H1 (cell line): ENCODE data around the gene SHISA8. TPM values are rescaled to one million over a fixed set of nuclear protein-coding genes. Genes with fewer than 3 reads are reported as not detected.

Experiments used
- CTCF ChIA-PET: fragments of 300-600 bp; sonication (Branson Sonifier 250); formaldehyde crosslinking; loops from one replicate; lab custom pipeline; 2021; ENCODE audit not compliant: partially characterized antibody; lab: Charles Lee
- POLR2A ChIA-PET: fragments of 300-600 bp; sonication (Branson Sonifier 250); formaldehyde crosslinking; loops from one replicate; lab custom pipeline; 2021; ENCODE audit warnings: inconsistent platforms; ENCODE audit not compliant: partially characterized antibody; lab: Charles Lee
- DNase-seq, 2 experiments: peaks; one replicate each; pipeline versions ENCODE4 v3.0.0 to v3.0.0-alpha.2; 2010 to 2022; ENCODE audit warnings: low spot score in 2 of 2, low read depth in 1 of 2, mixed read lengths in 1 of 2
- FAIRE-seq: peaks from 2 replicates; lab custom pipeline; 2011; peaks lifted over from hg19 to GRCh38; lab: Jason Lieb, UNC
- H2AFZ ChIP-seq: 2 replicates; pipeline ENCODE4 v1.8.1; 2012; ENCODE audit warnings: low read length, inconsistent platforms
- H2AK5ac ChIP-seq: 2 replicates; pipeline ENCODE4 v1.6.1; 2013; ENCODE audit warnings: low read depth, low read length
- H2BK120ac ChIP-seq: replicated peaks from 2 replicates; pipeline ENCODE3; 2013; ENCODE audit warnings: low read depth, low read length, inconsistent platforms
- H2BK12ac ChIP-seq: 2 replicates; pipeline ENCODE4 v1.6.1; 2013; ENCODE audit warnings: low read depth, low read length
- H2BK15ac ChIP-seq: 2 replicates; pipeline ENCODE4 v1.6.1; 2013; ENCODE audit warnings: low read length
- H2BK20ac ChIP-seq: 2 replicates; pipeline ENCODE4 v1.6.1; 2013; ENCODE audit warnings: low read length
- H2BK5ac ChIP-seq: 2 replicates; pipeline ENCODE4 v1.6.1; 2013; ENCODE audit warnings: low read depth, low read length
- H3K14ac ChIP-seq: 2 replicates; pipeline ENCODE4 v1.6.1; 2013; ENCODE audit warnings: inconsistent platforms; ENCODE audit not compliant: insufficient read length
- H3K18ac ChIP-seq: 2 replicates; pipeline ENCODE4 v1.6.1; 2013; ENCODE audit warnings: low read length; ENCODE audit errors: extremely low read depth
- H3K23ac ChIP-seq: 2 replicates; pipeline ENCODE4 v1.6.1; 2013; ENCODE audit warnings: inconsistent platforms; ENCODE audit not compliant: insufficient read length
- H3K23me2 ChIP-seq: 2 replicates; pipeline ENCODE4 v1.6.1; 2013; ENCODE audit warnings: low read depth, low read length
- H3K27ac ChIP-seq: 2 replicates; pipeline ENCODE4 v1.6.1; 2011; ENCODE audit warnings: low read depth, low read length, inconsistent platforms
- H3K27me3 ChIP-seq, 4 experiments: replicated peaks in 1 of 4; 1 replicate in 1 of 4; 2 replicates in 3 of 4; pipeline versions ENCODE4 v1.6.1 to v1.8.1; 2011 to 2013; ENCODE audit warnings: low read length in 3 of 4, mild to moderate bottlenecking in 3 of 4, inconsistent platforms in 2 of 4, mixed read lengths in 2 of 4, moderate library complexity in 1 of 4; ENCODE audit not compliant: control insufficient read depth in 3 of 4, insufficient read depth in 3 of 4; ENCODE audit errors: extremely low read depth in 1 of 4
- H3K36me3 ChIP-seq, 4 experiments: 2 replicates each; pipeline versions ENCODE4 v1.6.1 to v1.8.1; 2011 to 2013; ENCODE audit warnings: mild to moderate bottlenecking in 4 of 4, low read length in 3 of 4, moderate library complexity in 2 of 4, control low read depth in 1 of 4, inconsistent platforms in 1 of 4; ENCODE audit not compliant: insufficient read depth in 4 of 4, control insufficient read depth in 2 of 4
- H3K4ac ChIP-seq: replicated peaks from 2 replicates; pipeline ENCODE3; 2013; ENCODE audit warnings: low read length, low read depth, mixed read lengths, inconsistent platforms; ENCODE audit not compliant: insufficient read length
- H3K4me1 ChIP-seq, 4 experiments: replicated peaks in 1 of 4; 1 replicate in 1 of 4; 2 replicates in 3 of 4; pipeline versions ENCODE4 v1.6.1 to v1.8.1; 2011 to 2013; ENCODE audit warnings: low read length in 3 of 4, inconsistent platforms in 2 of 4, mixed read lengths in 1 of 4; ENCODE audit not compliant: insufficient read depth in 4 of 4, control insufficient read depth in 3 of 4
- H3K4me2 ChIP-seq, 2 experiments: 2 replicates each; pipeline versions ENCODE4 v1.6.1 to v1.8.1; 2011 to 2013; ENCODE audit warnings: low read depth in 2 of 2, low read length in 2 of 2, control low read depth in 1 of 2, inconsistent platforms in 1 of 2, mild to moderate bottlenecking in 1 of 2; ENCODE audit not compliant: insufficient read depth in 1 of 2
- H3K4me3 ChIP-seq, 4 experiments: fragments of 200-600, 300-600 bp in 1 of 4; sonication (generic), shearing (Covaris generic), sonication (Bioruptor Twin) in 1 of 4; 2 replicates each; pipeline versions ENCODE4 v1.5.1 to v1.8.1; 2011 to 2016; ENCODE audit warnings: low read length in 4 of 4, low read depth in 3 of 4, control low read depth in 2 of 4, inconsistent platforms in 2 of 4, mild to moderate bottlenecking in 2 of 4, mixed read lengths in 1 of 4, moderate library complexity in 1 of 4; ENCODE audit not compliant: insufficient read depth in 2 of 4; ENCODE audit errors: extremely low read depth in 1 of 4
- H3K56ac ChIP-seq: replicated peaks from 2 replicates; pipeline ENCODE3; 2013; ENCODE audit warnings: low read depth, mild to moderate bottlenecking, mixed read lengths, low read length, inconsistent platforms; ENCODE audit not compliant: insufficient read length
- H3K79me1 ChIP-seq: 2 replicates; pipeline ENCODE4 v1.6.1; 2013; ENCODE audit warnings: low read depth, low read length, control low read depth
- H3K79me2 ChIP-seq, 2 experiments: 2 replicates each; pipeline versions ENCODE4 v1.6.1 to v1.8.1; 2012 to 2013; ENCODE audit warnings: low read length in 2 of 2, mild to moderate bottlenecking in 2 of 2, inconsistent platforms in 1 of 2; ENCODE audit not compliant: insufficient read depth in 2 of 2, control insufficient read depth in 1 of 2
- H3K9ac ChIP-seq, 4 experiments: replicated peaks in 1 of 4; 1 replicate in 1 of 4; 2 replicates in 3 of 4; pipeline versions ENCODE4 v1.6.1 to v1.8.1; 2011 to 2013; ENCODE audit warnings: low read depth in 3 of 4, low read length in 3 of 4, control low read depth in 2 of 4, mild to moderate bottlenecking in 2 of 4, moderate library complexity in 2 of 4, inconsistent platforms in 1 of 4; ENCODE audit errors: extremely low read depth in 1 of 4
- H3K9me3 ChIP-seq, 2 experiments: 2 replicates each; pipeline versions ENCODE4 v1.6.1 to v1.8.1; 2012 to 2013; ENCODE audit warnings: mild to moderate bottlenecking in 2 of 2, moderate library complexity in 2 of 2, control low read depth in 1 of 2, inconsistent platforms in 1 of 2, low read depth in 1 of 2, low read length in 1 of 2, mixed read lengths in 1 of 2; ENCODE audit not compliant: insufficient read depth in 2 of 2
- H4K20me1 ChIP-seq, 2 experiments: replicated peaks in 1 of 2; 2 replicates each; pipeline versions ENCODE3 to v1.8.1; 2011 to 2013; ENCODE audit warnings: inconsistent platforms in 2 of 2, low read length in 2 of 2, mild to moderate bottlenecking in 1 of 2; ENCODE audit not compliant: insufficient read depth in 2 of 2, control insufficient read depth in 1 of 2
- H4K5ac ChIP-seq: 2 replicates; pipeline ENCODE4 v1.6.1; 2013; ENCODE audit warnings: low read length, low read depth, mixed read lengths, inconsistent platforms; ENCODE audit not compliant: insufficient read length
- H4K8ac ChIP-seq: 2 replicates; pipeline ENCODE4 v1.8.0; 2013; ENCODE audit warnings: mild to moderate bottlenecking, moderate library complexity, low read length, inconsistent platforms; ENCODE audit not compliant: insufficient read depth; ENCODE audit errors: extremely low read depth
- H4K91ac ChIP-seq: replicated peaks from 2 replicates; pipeline ENCODE3; 2013; ENCODE audit warnings: low read length, mixed read lengths, inconsistent platforms; ENCODE audit not compliant: insufficient read length
- CREB1 ChIP-seq: IDR thresholded peaks from 2 replicates; pipeline ENCODE4 v1.6.1; 2012; ENCODE audit warnings: inconsistent platforms
- GTF2F1 ChIP-seq: IDR thresholded peaks from 2 replicates; pipeline ENCODE4 v1.6.1; 2012; ENCODE audit warnings: low read depth, low read length, improper control_type of control experiment, borderline replicate concordance
- KDM5A ChIP-seq: fragments of 200-600 bp; IDR thresholded peaks from 2 replicates; pipeline ENCODE4 v1.7.1; 2012; ENCODE audit warnings: mild to moderate bottlenecking, low read length, inconsistent platforms, mixed read lengths
- POU5F1 ChIP-seq: IDR thresholded peaks from 2 replicates; pipeline ENCODE4 v1.6.1; 2011; ENCODE audit warnings: low read depth, mild to moderate bottlenecking, low read length, moderate library complexity
- RBBP5 ChIP-seq: IDR thresholded peaks from 2 replicates; pipeline ENCODE4 v1.7.1; 2012; ENCODE audit warnings: low read depth, mild to moderate bottlenecking, inconsistent platforms, low read length, moderate library complexity, borderline replicate concordance
- WGBS, 2 experiments: shearing (Covaris generic) in 1 of 2; methylation state at CpG; one replicate each; pipeline versions ENCODE4 v1.1.6 to v1.1.7; 2013 to 2015; ENCODE audit warnings: low lambda C conversion rate in 2 of 2, mixed read lengths in 2 of 2, inconsistent platforms in 1 of 2, low coverage in 1 of 2, missing lambda C conversion rate in 1 of 2; ENCODE audit not compliant: insufficient replicate concordance in 2 of 2, insufficient coverage in 1 of 2, insufficient read length in 1 of 2; ENCODE audit errors: extremely low coverage in 1 of 2, missing lambda C conversion rate in 1 of 2; 5-methylcytosine and 5-hydroxymethylcytosine counted together
- polyA plus RNA-seq, 7 experiments: library from polyadenylated mRNA; depleted of rRNA in 3 of 7; stranded (reverse) in 5 of 7; unstranded in 2 of 7; fragments of >200 nt in 5 of 7; fragments of 200-250 nt in 2 of 7; gene quantifications; 1 replicate in 5 of 7; 2 replicates in 1 of 7; 4 replicates in 1 of 7; pipeline versions ENCODE4 v1.2.1 to v1.2.3, GENCODE V29; 2011 to 2013; ENCODE audit warnings: missing spikeins in 2 of 7, mixed read lengths in 2 of 7
- total RNA-seq: library from RNA; stranded (reverse); fragmentation: NEBNext Ultra II Directional; extraction: Animal tissue kit (Norgen Biotek cat#: 25700); gene quantifications from 2 replicates; pipeline ENCODE4 v1.2.1, GENCODE V29; 2021

SHISA8 gene
- total and polyA plus RNA-seq, 2 of the 8 experiments (the other 6 are each of a cell fraction or from before 2014, with no cell fraction given): 0.14 to 0.89 TPM

DNA sequence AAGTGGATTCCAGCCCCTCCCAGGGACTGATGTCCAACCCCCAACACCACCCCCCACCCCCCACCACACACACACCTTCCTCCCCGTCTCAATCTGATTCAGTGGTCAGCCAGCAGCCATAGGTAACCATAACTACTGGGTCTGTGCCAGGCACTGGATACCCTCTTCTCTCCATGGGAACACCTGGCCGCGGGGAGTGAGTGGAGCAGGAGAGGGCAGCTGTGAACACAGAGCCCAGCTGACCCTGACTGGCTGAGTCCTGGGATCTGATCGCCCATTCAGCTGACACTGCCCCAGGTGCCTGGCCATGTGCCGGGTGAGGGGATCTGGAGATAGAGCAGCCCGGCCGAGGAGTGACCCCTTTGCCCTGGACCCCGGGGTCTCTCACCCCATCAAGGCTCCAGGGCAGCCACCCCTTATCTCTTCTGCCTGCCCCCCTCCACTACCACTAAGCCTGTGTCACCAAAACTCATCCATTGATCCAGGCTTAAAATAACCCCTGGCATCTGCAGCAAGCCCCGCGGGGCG, 2.6 kb upstream of the SHISA8 start:
- H2BK15ac ChIP-seq: no peak overlapping the region
- no peak overlapping the region for H3K14ac ChIP-seq
- POLR2A ChIA-PET: interaction anchor here (0.6 to 1.2 kb wide), 2 partner anchors 12 to 23 kb away, joined by 3 read pairs; no protein-coding TSS in a partner anchor
- no peak overlapping the region for H2AK5ac ChIP-seq
- no peak overlapping the region for H2BK20ac ChIP-seq
- no peak overlapping the region for H3K4me3 ChIP-seq
- no peak for FAIRE-seq
- H3K23ac ChIP-seq: no peak overlapping the region
- H4K20me1 ChIP-seq: peaks cover 7 to 19% of the 10 kb centered on the region in 2 experiments
- H3K79me1 ChIP-seq: no peaks in the 10 kb centered on the region
- H3K23me2 ChIP-seq: peaks cover 12% of the 10 kb centered on the region; the same call in 1 of the 2 replicates
- no peak overlapping the region for H3K27ac ChIP-seq
- no peak overlapping the region for H3K9ac ChIP-seq
- no peak overlapping the region for H4K5ac ChIP-seq
- no peaks in the 10 kb centered on the region for H3K79me2 ChIP-seq
- peaks cover 0 to 5% (median 0%) of the 10 kb centered on the region in 4 experiments; a peak in 1 of 8 replicates for H3K36me3 ChIP-seq
- no peak overlapping the region for H2BK5ac ChIP-seq
- H4K91ac ChIP-seq: no peak overlapping the region
- CTCF ChIA-PET: interaction anchor here (0.6 to 2.9 kb wide), 6 partner anchors 8 to 1247 kb away, joined by 3 to 13 read pairs (median 5); no protein-coding TSS in a partner anchor
- peak overlapping the region; percentile 32 for H3K4ac ChIP-seq
- no peak for DNase-seq
- H3K4me2 ChIP-seq: no peak overlapping the region
- no peak overlapping the region for H4K8ac ChIP-seq
- H2AFZ ChIP-seq: no peak overlapping the region
- no peak overlapping the region for H2BK12ac ChIP-seq
- H3K27me3 ChIP-seq: peaks cover 49 to 88% (median 78%) of the 10 kb centered on the region in 4 experiments
- 81% methylated on average over 11 of the region's 11 CpGs; no CpG with 5 or more reads in 1 of the 2 experiments for WGBS, 2 experiments
- H3K56ac ChIP-seq: no peak overlapping the region
- no peaks in the 10 kb centered on the region for H3K9me3 ChIP-seq
- peaks cover 0 to 20% (median 13%) of the 10 kb centered on the region in 4 experiments; a peak in 6 of 7 replicates for H3K4me1 ChIP-seq
- H2BK120ac ChIP-seq: no peak overlapping the region
- no peak overlapping the region for H3K18ac ChIP-seq
- TF ChIP-seq GTF2F1 (no peak), RBBP5 (no peak), POU5F1 (no peak), KDM5A (no peak), CREB1 (no peak)
